ENCODE data around the gene EYA2.

- TF ChIP-seq CTCF (conservative IDR thresholded peaks at IDR 0.05; ENCODE audit: low read depth, low read length) (no peak), CHD1 (IDR thresholded peaks at IDR 0.05; ENCODE audit: low read depth, low read length) (no peak), NFE2L2 (IDR thresholded peaks at IDR 0.05; ENCODE audit: low read depth, low read length) (no peak), RFX5 (IDR thresholded peaks at IDR 0.05; ENCODE audit: low read depth, low read length) (no peak), POLR2A (IDR thresholded peaks at IDR 0.05; ENCODE audit: low read depth, low read length) (no peak), ELK1 (IDR thresholded peaks at IDR 0.05; ENCODE audit: borderline replicate concordance, low read depth, low read length) (no peak), CEBPB (IDR thresholded peaks at IDR 0.05; ENCODE audit: low read depth, low read length) (no peak), MAZ (IDR thresholded peaks at IDR 0.05; ENCODE audit: borderline replicate concordance, low read depth, low read length) (no peak), RCOR1 (IDR thresholded peaks at IDR 0.05; ENCODE audit: insufficient replicate concordance, low read length) (no peak), RAD21 (IDR thresholded peaks at IDR 0.05; ENCODE audit: low read length) (no peak)
These were observed 343.1 kb downstream of the EYA2 start for GRCh38 chr20:47237715-47238114.

Data from IMR-90 (cell line).